ENCODE data around the gene BCR.

BCR gene

GRCh38 chr22:23282516-23282915 is 102.2 kb downstream of the BCR start:
- DNase-seq (ENCODE audit: low read depth) = no peak
- TF ChIP-seq CTCF (IDR thresholded peaks at IDR 0.05; ENCODE audit: control insufficient read depth, insufficient read depth, low read depth, low read length, missing control alignments) = no peak
- no peak overlapping the region for H3K4me3 ChIP-seq (ENCODE audit: control insufficient read depth, low read depth, low read length)

- DNase-seq (ENCODE audit: low read depth) = no peak
- H3K4me3 ChIP-seq (ENCODE audit: control insufficient read depth, low read depth, low read length) = no peak overlapping the region
- TF ChIP-seq CTCF (IDR thresholded peaks at IDR 0.05; ENCODE audit: control insufficient read depth, insufficient read depth, low read depth, low read length, missing control alignments) = no peak
Measured at GRCh38 chr22:23282986-23283385, 102.7 kb downstream of the BCR start.

GRCh38 chr22:23283591-23284503 is 103.5 kb downstream of the BCR start:
- no peak for DNase-seq (ENCODE audit: low read depth)
- H3K4me3 ChIP-seq (ENCODE audit: control insufficient read depth, low read depth, low read length) = no peak overlapping the region
- TF ChIP-seq CTCF (IDR thresholded peaks at IDR 0.05; ENCODE audit: control insufficient read depth, insufficient read depth, low read depth, low read length, missing control alignments) = no peak

GRCh38 chr22:23284504-23285033 is 104.3 kb downstream of the BCR start:
- H3K4me3 ChIP-seq (ENCODE audit: control insufficient read depth, low read depth, low read length) = no peak overlapping the region
- DNase-seq (ENCODE audit: low read depth) = no peak
- no peak for TF ChIP-seq CTCF (IDR thresholded peaks at IDR 0.05; ENCODE audit: control insufficient read depth, insufficient read depth, low read depth, low read length, missing control alignments)

- DNase-seq (ENCODE audit: low read depth) = no peak
- H3K4me3 ChIP-seq (ENCODE audit: control insufficient read depth, low read depth, low read length) = no peak overlapping the region
- TF ChIP-seq CTCF (IDR thresholded peaks at IDR 0.05; ENCODE audit: control insufficient read depth, insufficient read depth, low read depth, low read length, missing control alignments) = no peak
Measured at GRCh38 chr22:23285236-23285635, 104.9 kb downstream of the BCR start.

GRCh38 chr22:23285734-23286133 is 105.4 kb downstream of the BCR start:
- H3K4me3 ChIP-seq (ENCODE audit: control insufficient read depth, low read depth, low read length) = no peak overlapping the region
- TF ChIP-seq CTCF (IDR thresholded peaks at IDR 0.05; ENCODE audit: control insufficient read depth, insufficient read depth, low read depth, low read length, missing control alignments) = no peak

More at GRCh38 chr22:23285734-23286133, 105.4 kb downstream of the BCR start:
- DNase-seq (ENCODE audit: low read depth) = no peak

Measured in AG09309 (cell line).